HepG2 (cell line): ENCODE measurements around the gene MTRFR. TPM values are rescaled to one million over a fixed set of nuclear protein-coding genes. Genes with fewer than 3 reads are reported as not detected.

Experiments used
- ARNT2 ChIP-seq: sonication (generic); formaldehyde crosslinking; IDR thresholded peaks from 2 replicates; pipeline ENCODE4 v1.8.0; 2022; ENCODE audit warnings: mild to moderate bottlenecking, low read depth, missing genetic modification reagents, moderate library complexity
- CENPT ChIP-seq: sonication (generic); formaldehyde crosslinking; IDR thresholded peaks from 2 replicates; pipeline ENCODE4 v1.8.0; 2022; ENCODE audit warnings: low read depth, mild to moderate bottlenecking, moderate library complexity, missing genetic modification reagents
- CTCF ChIP-seq: sonication (generic); formaldehyde crosslinking; IDR thresholded peaks from 2 replicates; pipeline ENCODE4 v1.5.0; 2020; ENCODE audit warnings: mild to moderate bottlenecking, missing genetic modification reagents, moderate library complexity
- FOXP4 ChIP-seq: sonication (generic); formaldehyde crosslinking; IDR thresholded peaks from 2 replicates; pipeline ENCODE4 v1.4.0; 2020; ENCODE audit warnings: missing genetic modification reagents
- NFE2L1 ChIP-seq: sonication (generic); formaldehyde crosslinking; IDR thresholded peaks from 2 replicates; pipeline ENCODE4 v1.4.0; 2020; ENCODE audit warnings: missing genetic modification reagents, mild to moderate bottlenecking, borderline replicate concordance
- NR2F1 ChIP-seq, 2 experiments: fragments of 450-650 bp in 1 of 2; formaldehyde crosslinking in 1 of 2; IDR thresholded peaks; 2 replicates each; pipeline versions ENCODE4 v1.5.0 to v1.6.1; 2016 to 2020; ENCODE audit warnings: mild to moderate bottlenecking in 1 of 2, missing compliant biosample characterization in 1 of 2, missing genetic modification reagents in 1 of 2, moderate library complexity in 1 of 2
- NR2F2 ChIP-seq: IDR thresholded peaks from 2 replicates; pipeline ENCODE4 v1.6.1; 2012; ENCODE audit warnings: low read depth, inconsistent platforms, borderline replicate concordance
- PBX3 ChIP-seq: sonication (generic); formaldehyde crosslinking; IDR thresholded peaks from 2 replicates; pipeline ENCODE4 v1.8.1; 2023; ENCODE audit warnings: missing genetic modification reagents, inconsistent platforms, borderline replicate concordance
- RBM22 ChIP-seq: fragments of 200-400 bp; formaldehyde crosslinking; optimal IDR thresholded peaks from 2 replicates; pipeline ENCODE3; 2017; ENCODE audit warnings: mild to moderate bottlenecking, low read length, moderate library complexity
- SALL2 ChIP-seq: sonication (generic); formaldehyde crosslinking; IDR thresholded peaks from 2 replicates; pipeline ENCODE4 v1.8.1; 2023; ENCODE audit warnings: mild to moderate bottlenecking, missing genetic modification reagents, inconsistent platforms
- SRSF9 ChIP-seq: fragments of 200-400 bp; formaldehyde crosslinking; IDR thresholded peaks from 2 replicates; pipeline ENCODE4 v1.6.1; 2018; ENCODE audit warnings: borderline replicate concordance, mild to moderate bottlenecking, low read depth, low read length; ENCODE audit not compliant: insufficient read depth, poor library complexity, severe bottlenecking
- XRCC5 ChIP-seq: fragments of 200-400 bp; formaldehyde crosslinking; optimal IDR thresholded peaks from 2 replicates; pipeline ENCODE3; 2017; ENCODE audit warnings: mild to moderate bottlenecking, low read length
- YEATS4 ChIP-seq: sonication (generic); formaldehyde crosslinking; IDR thresholded peaks from 2 replicates; pipeline ENCODE4 v1.4.0; 2020; ENCODE audit warnings: missing genetic modification reagents, borderline replicate concordance
- ZNF142 ChIP-seq: sonication (generic); formaldehyde crosslinking; IDR thresholded peaks from 2 replicates; pipeline ENCODE4 v1.4.0; 2020; ENCODE audit warnings: missing genetic modification reagents
- ZNF510 ChIP-seq: sonication (generic); formaldehyde crosslinking; IDR thresholded peaks from 2 replicates; pipeline ENCODE4 v1.4.0; 2020; ENCODE audit warnings: low read depth, mild to moderate bottlenecking, missing genetic modification reagents
- ZNF546 ChIP-seq: sonication (generic); formaldehyde crosslinking; conservative IDR thresholded peaks from 2 replicates; pipeline ENCODE4 v1.8.1; 2023; ENCODE audit warnings: mild to moderate bottlenecking, missing genetic modification reagents
- ZNF720 ChIP-seq: sonication (generic); formaldehyde crosslinking; IDR thresholded peaks from 2 replicates; pipeline ENCODE4 v1.4.0; 2020; ENCODE audit warnings: missing genetic modification reagents
- polyA plus RNA-seq, 8 experiments: library from polyadenylated mRNA; depleted of rRNA in 3 of 8; stranded (reverse) in 7 of 8; unstranded in 1 of 8; fragments of >200 nt; fragmentation: Illumina TruSeq in 4 of 8; extraction: Trizol in 4 of 8; gene quantifications; 2 replicates each; pipeline versions ENCODE4 v1.2.1 to v1.2.3, GENCODE V29; 2011 to 2016; ENCODE audit warnings: low read depth in 4 of 8, missing spikeins in 1 of 8, mixed read lengths in 1 of 8; ENCODE audit not compliant: insufficient read depth in 1 of 8
- total RNA-seq, 5 experiments: library from RNA; depleted of rRNA; stranded (reverse); fragments of >200 nt; fragmentation: Illumina TruSeq; extraction: Trizol; gene quantifications; 2 replicates each; pipeline ENCODE4 v1.2.3, GENCODE V29; 2016; ENCODE audit warnings: low read depth in 1 of 5

MTRFR gene
- total and polyA plus RNA-seq, 2 of the 13 experiments (the other 11 are each of a cell fraction or from before 2014, with no cell fraction given): 7.1 to 9.9 TPM

GRCh38 chr12:123233505-123234308 lies 471 bp downstream of the MTRFR start (continued):
- peak; percentile 81; the same call in 1 of the 2 replicates for TF ChIP-seq NFE2L1 (CRISPR knock-in tag)
- peak; percentile 32; the same call in 1 of the 2 replicates for TF ChIP-seq CTCF (CRISPR knock-in tag)
- no peak for TF ChIP-seq CENPT (CRISPR knock-in tag)
- TF ChIP-seq SRSF9: no peak
- no peak for TF ChIP-seq ZNF720 (CRISPR knock-in tag)
- peak; percentile 61; the same call in 1 of the 2 replicates for TF ChIP-seq YEATS4 (CRISPR knock-in tag)
- no peak for TF ChIP-seq ARNT2 (CRISPR knock-in tag)
- TF ChIP-seq ZNF510 (CRISPR knock-in tag): no peak
- no peak for TF ChIP-seq ZNF142
- TF ChIP-seq NR2F1 (CRISPR knock-in tag; IDR thresholded peaks at IDR 0.05): no peak
- peak; percentile 33; the same call in 1 of the 2 replicates for TF ChIP-seq SALL2 (CRISPR knock-in tag)
- no peak for TF ChIP-seq ZNF546
- no peak for TF ChIP-seq XRCC5
- no peak for TF ChIP-seq RBM22
- TF ChIP-seq NR2F2: no peak
- TF ChIP-seq PBX3 (CRISPR knock-in tag): no peak
- TF ChIP-seq FOXP4 (CRISPR knock-in tag): no peak
